Liver (tissue), 9 donors: ENCODE data around the gene PCSK1. TPM values are rescaled to one million over a fixed set of nuclear protein-coding genes. Genes with fewer than 3 reads are reported as not detected.

Experiments
- DNase-seq: peaks from one replicate; pipeline ENCODE4 v3.0.0-alpha.2; 2017; ENCODE audit warnings: low spot score
- H3K27ac ChIP-seq, 2 donors: one replicate each; pipeline ENCODE4 v1.7.0; 2013; ENCODE audit warnings: inconsistent platforms in 2 of 2, low read length in 2 of 2, control low read depth in 1 of 2, low read depth in 1 of 2, mild to moderate bottlenecking in 1 of 2
- H3K27me3 ChIP-seq, 4 donors: one replicate each; pipeline versions ENCODE4 v1.6.1 to v1.7.0; 2013; ENCODE audit warnings: low read length in 3 of 4, inconsistent platforms in 1 of 4, mild to moderate bottlenecking in 1 of 4, moderate library complexity in 1 of 4; ENCODE audit not compliant: control insufficient read depth in 4 of 4, insufficient read depth in 4 of 4
- H3K36me3 ChIP-seq, 4 donors: one replicate each; pipeline versions ENCODE4 v1.6.1 to v1.7.0; 2013; ENCODE audit warnings: low read length in 3 of 4, mild to moderate bottlenecking in 3 of 4, low read depth in 1 of 4, moderate library complexity in 1 of 4; ENCODE audit not compliant: control insufficient read depth in 4 of 4, insufficient read depth in 3 of 4
- H3K4me1 ChIP-seq, 4 donors: one replicate each; pipeline versions ENCODE4 v1.6.1 to v1.7.0; 2013; ENCODE audit warnings: low read length in 3 of 4, mild to moderate bottlenecking in 3 of 4, moderate library complexity in 1 of 4; ENCODE audit not compliant: control insufficient read depth in 4 of 4, insufficient read depth in 4 of 4
- H3K4me3 ChIP-seq, 3 donors: one replicate each; pipeline versions ENCODE4 v1.6.1 to v1.7.0; 2013; ENCODE audit warnings: low read length in 3 of 3, control low read depth in 1 of 3, low read depth in 1 of 3, mild to moderate bottlenecking in 1 of 3
- H3K9ac ChIP-seq, 2 donors: one replicate each; pipeline ENCODE4 v1.7.0; 2013; ENCODE audit warnings: low read length in 2 of 2, mild to moderate bottlenecking in 2 of 2, moderate library complexity in 2 of 2, control low read depth in 1 of 2, low read depth in 1 of 2
- H3K9me3 ChIP-seq, 4 donors: one replicate each; pipeline versions ENCODE4 v1.6.1 to v1.7.0; 2013; ENCODE audit warnings: low read length in 3 of 4; ENCODE audit not compliant: control insufficient read depth in 4 of 4
- ATF3 ChIP-seq: IDR thresholded peaks from 2 replicates; pipeline ENCODE4 v1.6.1; 2016; ENCODE audit warnings: antibody characterized with exemption
- CTCF ChIP-seq: fragments of 150-350 bp; IDR thresholded peaks from 2 replicates; pipeline ENCODE4 v1.5.1; 2017; ENCODE audit warnings: improper control_type of control experiment, low read depth, low read length; ENCODE audit not compliant: missing input control
- EGR1 ChIP-seq, 2 donors: IDR thresholded peaks; 2 replicates each; pipeline ENCODE4 v1.6.1; 2016 to 2018; ENCODE audit warnings: antibody characterized with exemption in 2 of 2, low read depth in 2 of 2
- FOXA1 ChIP-seq: IDR thresholded peaks from 2 replicates; pipeline ENCODE4 v1.6.1; 2016; ENCODE audit warnings: antibody characterized with exemption
- FOXA2 ChIP-seq: IDR thresholded peaks from 2 replicates; pipeline ENCODE4 v1.6.1; 2016; ENCODE audit warnings: antibody characterized with exemption
- GABPA ChIP-seq, 2 donors: IDR thresholded peaks in 1 of 2; conservative IDR thresholded peaks in 1 of 2; 2 replicates each; pipeline ENCODE4 v1.6.1; 2016; ENCODE audit warnings: antibody characterized with exemption in 2 of 2, mild to moderate bottlenecking in 1 of 2, moderate library complexity in 1 of 2
- HNF4G ChIP-seq: IDR thresholded peaks from 2 replicates; pipeline ENCODE4 v1.6.1; 2016; ENCODE audit warnings: antibody characterized with exemption
- JUND ChIP-seq, 2 donors: IDR thresholded peaks; 2 replicates each; pipeline ENCODE4 v1.6.1; 2016; ENCODE audit warnings: antibody characterized with exemption in 2 of 2
- MAX ChIP-seq: IDR thresholded peaks from 2 replicates; pipeline ENCODE4 v1.6.1; 2016; ENCODE audit warnings: antibody characterized with exemption
- NR2F2 ChIP-seq: IDR thresholded peaks from 2 replicates; pipeline ENCODE4 v1.6.1; 2016; ENCODE audit warnings: antibody characterized with exemption
- RAD21 ChIP-seq, 2 donors: IDR thresholded peaks; 2 replicates each; pipeline ENCODE4 v1.6.1; 2016; ENCODE audit warnings: antibody characterized with exemption in 2 of 2, mild to moderate bottlenecking in 2 of 2
- REST ChIP-seq: IDR thresholded peaks from 2 replicates; pipeline ENCODE4 v1.6.1; 2016; ENCODE audit warnings: antibody characterized with exemption, mild to moderate bottlenecking
- RXRA ChIP-seq, 2 donors: IDR thresholded peaks; 2 replicates each; pipeline ENCODE4 v1.6.1; 2017 to 2018; ENCODE audit warnings: antibody characterized with exemption in 2 of 2, mild to moderate bottlenecking in 1 of 2
- SP1 ChIP-seq: IDR thresholded peaks from 2 replicates; pipeline ENCODE4 v1.6.1; 2018; ENCODE audit warnings: antibody characterized with exemption, mild to moderate bottlenecking
- TAF1 ChIP-seq: conservative IDR thresholded peaks from 2 replicates; pipeline ENCODE4 v1.6.1; 2016; ENCODE audit warnings: antibody characterized with exemption, mild to moderate bottlenecking
- YY1 ChIP-seq: IDR thresholded peaks from 2 replicates; pipeline ENCODE4 v1.6.1; 2016; ENCODE audit warnings: antibody characterized with exemption, mild to moderate bottlenecking
- ZBTB33 ChIP-seq: IDR thresholded peaks from 2 replicates; pipeline ENCODE4 v1.6.1; 2016; ENCODE audit warnings: antibody characterized with exemption
- WGBS: extraction: QIAGEN DNeasy Blood & Tissue Kit; methylation state at CpG from one replicate; pipeline ENCODE4 v1.1.7; 2013; 5-methylcytosine and 5-hydroxymethylcytosine counted together
- polyA plus RNA-seq, 2 donors: library from polyadenylated mRNA; stranded (reverse) in 1 of 2; unstranded in 1 of 2; fragments of 200-250 nt in 1 of 2; fragments of >200 nt in 1 of 2; fragmentation: Nextera tagmentation in 1 of 2; extraction: Ambion mirVana in 1 of 2; gene quantifications; one replicate each; pipeline versions ENCODE4 v1.2.1 to v1.2.3, GENCODE V29; 2013 to 2015
- total RNA-seq, 2 donors: library from RNA; depleted of rRNA; stranded (reverse); fragments of >200 nt; gene quantifications; one replicate each; pipeline ENCODE4 v1.2.3, GENCODE V29; 2014
- donor health status: healthy.
- donor health status: healthy.
- donor health status: healthy.
- donor health status: healthy.
- donor health status: healthy.

Gene PCSK1
- total and polyA plus RNA-seq, 4 donors: 0.01 to 0.09 (median 0.08) TPM

GRCh38 chr5:96474073-96474472 is 41.0 kb upstream of the PCSK1 start:
- H3K27ac ChIP-seq: no peak overlapping the region
- DNase-seq: no peak
- TF ChIP-seq NR2F2 (no peak), ATF3 (no peak), JUND (IDR thresholded peaks at IDR 0.05) (no peak), TAF1 (no peak), RXRA (IDR thresholded peaks at IDR 0.05) (no peak), ZBTB33 (no peak), MAX (no peak), FOXA1 (no peak), SP1 (no peak), YY1 (no peak), GABPA (IDR thresholded peaks at IDR 0.05 in 1 of 2, conservative IDR thresholded peaks at IDR 0.05 in 1 of 2) (no peak), FOXA2 (no peak), HNF4G (no peak), EGR1 (IDR thresholded peaks at IDR 0.05; ENCODE audit: low read depth in 2 of 2) (no peak), CTCF (no peak)
- H3K36me3 ChIP-seq: no peaks in the 10 kb centered on the region
- no peaks in the 10 kb centered on the region for H3K27me3 ChIP-seq
- no peak overlapping the region for H3K9ac ChIP-seq
- H3K4me1 ChIP-seq: no peaks in the 10 kb centered on the region
- H3K9me3 ChIP-seq: no peaks in the 10 kb centered on the region
- 91% methylated on average over 4 of the region's 4 CpGs for WGBS
- no peak overlapping the region for H3K4me3 ChIP-seq

GRCh38 chr5:96473155-96473554 is 40.1 kb upstream of the PCSK1 start:
- H3K4me3 ChIP-seq: no peak overlapping the region
- no peaks in the 10 kb centered on the region for H3K4me1 ChIP-seq
- 41% methylated on average over 1 of the region's 1 CpG for WGBS
- H3K9ac ChIP-seq: no peak overlapping the region
- no peaks in the 10 kb centered on the region for H3K27me3 ChIP-seq
- H3K36me3 ChIP-seq: no peaks in the 10 kb centered on the region
- no peaks in the 10 kb centered on the region for H3K9me3 ChIP-seq
- H3K27ac ChIP-seq: no peak overlapping the region
- DNase-seq: no peak
- TF ChIP-seq NR2F2 (no peak), EGR1 (IDR thresholded peaks at IDR 0.05; ENCODE audit: low read depth in 2 of 2) (no peak), GABPA (IDR thresholded peaks at IDR 0.05 in 1 of 2, conservative IDR thresholded peaks at IDR 0.05 in 1 of 2) (no peak), RXRA (IDR thresholded peaks at IDR 0.05) (no peak), SP1 (no peak), RAD21 (IDR thresholded peaks at IDR 0.05) (no peak), REST (no peak), ZBTB33 (no peak), HNF4G (no peak), TAF1 (no peak), FOXA2 (no peak)
